PC-3 (cell line): ENCODE results near the gene MYO1H. TPM values are rescaled to one million over a fixed set of nuclear protein-coding genes. Genes with fewer than 3 reads are reported as not detected.

Experiments
- ATAC-seq: fragments of 200-7000 bp; cut with Tn5 transposase; 2 replicates; pipeline ENCODE4 v1.9.1; 2020; ENCODE audit warnings: mild to moderate bottlenecking, moderate library complexity
- BruUV-seq: library from RNA; stranded (reverse); fragments of 400-500 nt; replicated peaks from 2 replicates; lab custom pipeline; 2021; lab: Mats Ljungman, UMichigan
- CTCF ChIA-PET: fragments of 300-600 bp; sonication (Branson Sonifier 250); formaldehyde crosslinking; loops from one replicate; lab custom pipeline; 2022; ENCODE audit warnings: antibody characterized with exemption; lab: Charles Lee
- POLR2A ChIA-PET: fragments of 300-600 bp; sonication (Branson Sonifier 250); formaldehyde crosslinking; loops from one replicate; lab custom pipeline; 2022; ENCODE audit warnings: antibody characterized with exemption; ENCODE audit not compliant: unreplicated experiment; lab: Charles Lee
- DNase-seq: peaks from one replicate; pipeline ENCODE4 v3.0.0-alpha.2; 2015
- H2AFZ ChIP-seq: fragments of 300-600 bp; sonication (generic); 2 replicates; pipeline ENCODE4 v1.6.0; 2016; ENCODE audit warnings: antibody characterized with exemption, low read length
- H3F3A ChIP-seq: fragments of 300-600 bp; sonication (generic); one replicate; pipeline ENCODE4 v1.6.0; 2017; ENCODE audit warnings: antibody characterized with exemption, low read length, control low read depth, mild to moderate bottlenecking; ENCODE audit not compliant: unreplicated experiment
- H3K27ac ChIP-seq: fragments of 300-600 bp; sonication (generic); 2 replicates; pipeline ENCODE4 v1.5.1; 2016; ENCODE audit warnings: mild to moderate bottlenecking, low read length
- H3K27me3 ChIP-seq: fragments of 300-600 bp; sonication (generic); 2 replicates; pipeline ENCODE4 v1.6.1; 2016; ENCODE audit warnings: low read length, mixed read lengths
- H3K36me3 ChIP-seq: fragments of 300-600 bp; sonication (generic); 2 replicates; pipeline ENCODE4 v1.6.1; 2016; ENCODE audit warnings: low read depth, mixed run types, low read length, mixed read lengths
- H3K4me1 ChIP-seq: fragments of 300-600 bp; sonication (generic); 2 replicates; pipeline ENCODE4 v1.5.1; 2016; ENCODE audit warnings: low read length; ENCODE audit not compliant: insufficient read depth
- H3K4me2 ChIP-seq: fragments of 300-600 bp; sonication (generic); 2 replicates; pipeline ENCODE4 v1.6.0; 2016; ENCODE audit warnings: low read length
- H3K4me3 ChIP-seq: fragments of 300-600 bp; sonication (generic); 2 replicates; pipeline ENCODE4 v1.5.1; 2016; ENCODE audit warnings: mild to moderate bottlenecking, low read length, mixed read lengths
- H3K79me2 ChIP-seq: fragments of 300-600 bp; sonication (generic); 2 replicates; pipeline ENCODE4 v1.6.1; 2017; ENCODE audit warnings: low read length, mixed read lengths
- H3K9ac ChIP-seq: fragments of 300-600 bp; sonication (generic); 2 replicates; pipeline ENCODE4 v1.6.0; 2016; ENCODE audit warnings: mild to moderate bottlenecking, low read length
- H3K9me2 ChIP-seq: fragments of 300-600 bp; sonication (generic); replicated peaks from 2 replicates; pipeline ENCODE4 v1.6.1; 2016; ENCODE audit warnings: mixed run types, low read length, mixed read lengths
- H3K9me3 ChIP-seq: fragments of 300-600 bp; sonication (generic); 2 replicates; pipeline ENCODE4 v1.6.1; 2016; ENCODE audit warnings: low read length, mixed read lengths
- H4K20me1 ChIP-seq: fragments of 300-600 bp; sonication (generic); 2 replicates; pipeline ENCODE4 v1.6.1; 2016; ENCODE audit warnings: low read length, mixed read lengths
- CTCF ChIP-seq: fragments of 300-600 bp; sonication (generic); conservative IDR thresholded peaks from 2 replicates; pipeline ENCODE4 v1.5.1; 2017; ENCODE audit warnings: antibody characterized with exemption, low read depth, mild to moderate bottlenecking, low read length
- EZH2 ChIP-seq: fragments of 300-600 bp; sonication (generic); IDR thresholded peaks from one replicate; pipeline ENCODE4 v1.6.1; 2017; ENCODE audit warnings: antibody characterized with exemption, mild to moderate bottlenecking, low read length; ENCODE audit not compliant: unreplicated experiment
- EZH2phosphoT487 ChIP-seq: fragments of 300-600 bp; sonication (generic); IDR thresholded peaks from 2 replicates; pipeline ENCODE4 v1.6.1; 2018; ENCODE audit warnings: mild to moderate bottlenecking, antibody characterized with exemption, low read length, borderline replicate concordance
- intact Hi-C: fragments of 100-400 bp; cut with micrococcal nuclease; formaldehyde crosslinking; loops from 2 replicates; pipeline ENCODE4 v1.9.0; 2023
- total RNA-seq: library from RNA; depleted of rRNA; stranded (reverse); fragments of >200 nt; gene quantifications from 2 replicates; pipeline ENCODE4 v1.2.3, GENCODE V29; 2014

MYO1H gene
- total RNA-seq, 1 experiment from 2014 or later, result not detected

DNA sequence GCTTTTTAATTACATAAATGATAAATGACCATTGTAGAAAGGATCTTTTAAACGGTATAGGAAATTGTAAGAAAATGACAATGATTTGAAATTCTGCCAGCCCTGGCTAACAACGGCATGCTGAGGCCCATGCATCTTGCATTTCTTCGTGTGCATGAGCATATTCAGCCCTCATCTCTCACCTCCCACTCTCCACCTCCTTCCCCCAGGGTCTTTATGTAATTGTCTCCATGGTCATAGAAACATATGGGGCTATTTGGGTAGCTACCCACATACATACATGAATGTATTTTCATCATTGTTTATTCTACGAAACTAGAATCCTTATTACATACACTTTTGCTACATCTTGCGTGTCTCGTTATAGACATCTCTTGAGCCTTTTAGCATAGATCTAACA lies 4.5 kb downstream of the MYO1H start:
- ChIA-PET POLR2A (no interaction called here), CTCF (no interaction called here)
- H3K36me3 ChIP-seq, result no peaks in the 10 kb centered on the region

DNA sequence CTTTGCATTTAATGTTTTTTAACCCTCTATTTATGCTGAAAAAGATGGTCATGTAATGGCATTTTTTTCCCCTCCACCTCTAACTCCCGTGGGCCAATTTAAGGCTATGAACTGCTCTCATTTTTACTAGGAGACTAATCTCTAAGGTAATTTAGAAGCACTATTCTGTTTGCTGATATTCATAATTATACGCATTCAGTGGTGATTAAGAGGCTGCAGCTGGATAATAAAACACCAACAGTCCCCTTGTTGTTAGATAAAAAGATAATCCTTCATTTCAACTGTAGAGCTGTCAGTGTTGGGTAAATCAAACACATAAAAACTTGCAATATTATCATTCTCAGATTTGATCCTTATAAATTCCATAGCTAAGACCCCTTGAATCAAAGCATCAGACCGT lies 8.9 kb downstream of the MYO1H start:
- Histone ChIP-seq H3K9me2 (no peaks in the 10 kb centered on the region), H3K4me1 (no peaks in the 10 kb centered on the region), H3K36me3 (no peaks in the 10 kb centered on the region), H2AFZ (no peak overlapping the region), H3F3A (no peaks in the 10 kb centered on the region), H3K4me3 (no peak overlapping the region), H3K9ac (no peak overlapping the region), H3K9me3 (no peaks in the 10 kb centered on the region), H4K20me1 (no peaks in the 10 kb centered on the region), H3K27me3 (peaks cover 97% of the 10 kb centered on the region), H3K4me2 (no peak overlapping the region), H3K27ac (no peak overlapping the region), H3K79me2 (no peaks in the 10 kb centered on the region)
- POLR2A ChIA-PET, result no interaction called here
- intact Hi-C loops, result no loop called here
- no peak for TF ChIP-seq CTCF
- TF ChIP-seq EZH2phosphoT487, result no peak
- TF ChIP-seq EZH2, result no peak
- DNase-seq (no peak), ATAC-seq (no peak)
- CTCF ChIA-PET, result no interaction called here
- no TSS peak for BruUV-seq

More for the DNA sequence above, 4.5 kb downstream of the MYO1H start:
- H3K4me2 ChIP-seq, result no peak overlapping the region
- TF ChIP-seq EZH2, result no peak
- TF ChIP-seq CTCF, result no peak
- TF ChIP-seq EZH2phosphoT487, result no peak
- no peak for DNase-seq
- H3K79me2 ChIP-seq, result no peaks in the 10 kb centered on the region
- no TSS peak for BruUV-seq
- no peaks in the 10 kb centered on the region for H3K4me1 ChIP-seq
- no peak overlapping the region for H2AFZ ChIP-seq
- H3K9me3 ChIP-seq, result no peaks in the 10 kb centered on the region
- intact Hi-C loops, result no loop called here
- no peaks in the 10 kb centered on the region for H3K9me2 ChIP-seq
- H3F3A ChIP-seq, result no peaks in the 10 kb centered on the region
- no peak for ATAC-seq
- no peaks in the 10 kb centered on the region for H4K20me1 ChIP-seq
- peaks cover 89% of the 10 kb centered on the region for H3K27me3 ChIP-seq
- H3K4me3 ChIP-seq, result no peak overlapping the region
- H3K27ac ChIP-seq, result no peak overlapping the region
- H3K9ac ChIP-seq, result no peak overlapping the region

DNA sequence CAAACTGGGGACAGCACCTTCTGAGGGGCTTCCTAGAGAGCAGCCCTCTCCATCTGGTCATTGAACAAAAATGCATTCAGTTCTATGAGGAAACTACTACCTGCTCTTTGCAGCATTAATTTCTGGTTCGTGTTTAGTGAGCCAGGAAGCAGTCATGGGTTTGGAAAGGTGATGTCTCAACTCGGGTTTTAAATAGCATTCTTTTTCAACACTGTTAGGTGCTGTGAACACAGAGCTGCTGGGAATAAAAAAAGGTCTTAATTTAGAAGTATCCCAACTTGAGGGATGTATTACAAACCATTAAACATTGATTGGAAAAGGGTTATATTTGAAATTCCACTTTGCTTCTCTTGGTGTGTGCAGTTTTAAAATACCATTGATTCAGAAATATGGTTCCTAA lies 9.3 kb downstream of the MYO1H start:
- intact Hi-C loops, result no loop called here
- Histone ChIP-seq H3K4me3 (no peak overlapping the region), H4K20me1 (no peaks in the 10 kb centered on the region), H3K4me2 (no peak overlapping the region), H2AFZ (no peak overlapping the region), H3K27me3 (peaks cover 97% of the 10 kb centered on the region), H3K79me2 (no peaks in the 10 kb centered on the region), H3K9me3 (no peaks in the 10 kb centered on the region), H3K36me3 (no peaks in the 10 kb centered on the region), H3K27ac (no peak overlapping the region), H3K9ac (no peak overlapping the region), H3K9me2 (no peaks in the 10 kb centered on the region), H3K4me1 (no peaks in the 10 kb centered on the region), H3F3A (no peaks in the 10 kb centered on the region)
- BruUV-seq, result no TSS peak
- ChIA-PET POLR2A (no interaction called here), CTCF (no interaction called here)
- no peak for TF ChIP-seq EZH2phosphoT487
- no peak for TF ChIP-seq EZH2
- TF ChIP-seq CTCF, result no peak
- ATAC-seq (no peak), DNase-seq (no peak)
